Hepatocyte (in vitro differentiated cells): Measurements from ENCODE around the gene ARHGEF4.

Experiments
- EZH2 ChIP-seq: fragments of 200-600 bp; sonication (generic); IDR thresholded peaks from 2 replicates; pipeline ENCODE4 v1.6.1; 2016; ENCODE audit warnings: antibody characterized with exemption, mild to moderate bottlenecking, borderline replicate concordance
- TF ChIP-seq, protein P1 (sequence below): fragments of 200-600 bp; sonication (generic); IDR thresholded peaks from 2 replicates; pipeline ENCODE4 v1.5.1; 2016; ENCODE audit warnings: antibody characterized with exemption, mild to moderate bottlenecking; ENCODE audit not compliant: poor library complexity

GRCh38 chr2:130972410-130972809 lies 135.7 kb downstream of the ARHGEF4 start:
- TF ChIP-seq, protein P1, sequence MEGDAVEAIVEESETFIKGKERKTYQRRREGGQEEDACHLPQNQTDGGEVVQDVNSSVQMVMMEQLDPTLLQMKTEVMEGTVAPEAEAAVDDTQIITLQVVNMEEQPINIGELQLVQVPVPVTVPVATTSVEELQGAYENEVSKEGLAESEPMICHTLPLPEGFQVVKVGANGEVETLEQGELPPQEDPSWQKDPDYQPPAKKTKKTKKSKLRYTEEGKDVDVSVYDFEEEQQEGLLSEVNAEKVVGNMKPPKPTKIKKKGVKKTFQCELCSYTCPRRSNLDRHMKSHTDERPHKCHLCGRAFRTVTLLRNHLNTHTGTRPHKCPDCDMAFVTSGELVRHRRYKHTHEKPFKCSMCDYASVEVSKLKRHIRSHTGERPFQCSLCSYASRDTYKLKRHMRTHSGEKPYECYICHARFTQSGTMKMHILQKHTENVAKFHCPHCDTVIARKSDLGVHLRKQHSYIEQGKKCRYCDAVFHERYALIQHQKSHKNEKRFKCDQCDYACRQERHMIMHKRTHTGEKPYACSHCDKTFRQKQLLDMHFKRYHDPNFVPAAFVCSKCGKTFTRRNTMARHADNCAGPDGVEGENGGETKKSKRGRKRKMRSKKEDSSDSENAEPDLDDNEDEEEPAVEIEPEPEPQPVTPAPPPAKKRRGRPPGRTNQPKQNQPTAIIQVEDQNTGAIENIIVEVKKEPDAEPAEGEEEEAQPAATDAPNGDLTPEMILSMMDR: no peak
- TF ChIP-seq EZH2: no peak
